B cell (primary cell): ENCODE measurements around the gene PADI4. TPM values are rescaled to one million over a fixed set of nuclear protein-coding genes. Genes with fewer than 3 reads are reported as not detected.

Experiments
- ATAC-seq: fragments of 200-7000 bp; cut with Tn5 transposase; one replicate; pipeline ENCODE4 v1.10.0; 2021; ENCODE audit warnings: low read depth, mild to moderate bottlenecking, moderate number of reproducible peaks, moderate library complexity
- CTCF ChIA-PET: fragments of 350-600 bp; sonication (Branson Sonifier 250); formaldehyde crosslinking; loops from one replicate; lab custom pipeline; 2021; ENCODE audit warnings: antibody characterized with exemption, inconsistent platforms; lab: Charles Lee
- POLR2A ChIA-PET: fragments of 350-600 bp; sonication (Branson Sonifier 250); formaldehyde crosslinking; loops from one replicate; lab custom pipeline; 2021; ENCODE audit warnings: antibody characterized with exemption; lab: Charles Lee
- DNase-seq: peaks from one replicate; pipeline ENCODE4 v3.0.0; 2013
- H2AFZ ChIP-seq: 2 replicates; pipeline ENCODE4 v1.6.1; 2012; ENCODE audit warnings: mild to moderate bottlenecking, low read depth, low read length; ENCODE audit not compliant: insufficient read depth, poor library complexity, severe bottlenecking
- H3K27ac ChIP-seq, 2 donors: 1 replicate in 1 of 2; 2 replicates in 1 of 2; pipeline ENCODE4 v1.5.1; 2012 to 2013; ENCODE audit warnings: low read length in 2 of 2, mild to moderate bottlenecking in 2 of 2, moderate library complexity in 1 of 2
- H3K27me3 ChIP-seq, 4 experiments: fragments of 200-600 bp in 1 of 4; sonication (generic) in 1 of 4; replicated peaks in 1 of 4; 1 replicate in 2 of 4; 2 replicates in 2 of 4; pipeline versions ENCODE4 v1.6.1 to v1.7.0; 2013 to 2016; ENCODE audit warnings: low read length in 3 of 4, mild to moderate bottlenecking in 2 of 4, mixed read lengths in 1 of 4, moderate library complexity in 1 of 4; ENCODE audit not compliant: insufficient read depth in 4 of 4, control insufficient read depth in 3 of 4; ENCODE audit errors: control extremely low read depth in 1 of 4
- H3K36me3 ChIP-seq, 2 experiments: replicated peaks in 1 of 2; 1 replicate in 1 of 2; 2 replicates in 1 of 2; pipeline versions ENCODE4 v1.6.1 to v1.7.1; 2013; ENCODE audit warnings: low read length in 1 of 2; ENCODE audit not compliant: insufficient read depth in 2 of 2, control insufficient read depth in 1 of 2; ENCODE audit errors: control extremely low read depth in 1 of 2, extremely low read depth in 1 of 2
- H3K4me1 ChIP-seq, 2 donors: fragments of 200-600 bp in 1 of 2; sonication (generic) in 1 of 2; 1 replicate in 1 of 2; 2 replicates in 1 of 2; pipeline versions ENCODE4 v1.5.1 to v1.6.1; 2013 to 2017; ENCODE audit warnings: low read length in 2 of 2; ENCODE audit not compliant: control insufficient read depth in 2 of 2, insufficient read depth in 2 of 2
- H3K4me2 ChIP-seq: replicated peaks from 2 replicates; pipeline ENCODE3; 2012; ENCODE audit warnings: mild to moderate bottlenecking, low read depth, low read length; ENCODE audit not compliant: poor library complexity, severe bottlenecking
- H3K4me3 ChIP-seq, 5 experiments: fragments of 200-600 bp in 1 of 5; sonication (generic) in 1 of 5; 1 replicate in 3 of 5; 2 replicates in 2 of 5; pipeline versions ENCODE4 v1.5.1 to v1.7.0; 2011 to 2016; ENCODE audit warnings: low read length in 4 of 5, mild to moderate bottlenecking in 4 of 5, low read depth in 2 of 5, control low read depth in 1 of 5, moderate library complexity in 1 of 5; ENCODE audit not compliant: insufficient read depth in 1 of 5; ENCODE audit errors: control extremely low read depth in 1 of 5, extremely low read depth in 1 of 5
- H3K79me2 ChIP-seq: fragments of 200-600 bp; sonication (generic); one replicate; pipeline ENCODE4 v1.6.0; 2016; ENCODE audit warnings: low read length; ENCODE audit not compliant: control insufficient read depth, insufficient read depth
- H3K9ac ChIP-seq: fragments of 200-600 bp; sonication (generic); 2 replicates; pipeline ENCODE4 v1.6.1; 2017; ENCODE audit warnings: mild to moderate bottlenecking, low read length, moderate library complexity
- H3K9me3 ChIP-seq, 3 donors: one replicate each; pipeline versions ENCODE4 v1.6.1 to v1.7.1; 2013; ENCODE audit warnings: low read length in 2 of 3; ENCODE audit not compliant: control insufficient read depth in 2 of 3, insufficient read depth in 1 of 3; ENCODE audit errors: control extremely low read depth in 1 of 3
- H4K20me1 ChIP-seq: 2 replicates; pipeline ENCODE4 v1.6.0; 2012; ENCODE audit warnings: mild to moderate bottlenecking, low read length; ENCODE audit not compliant: insufficient read depth, control insufficient read depth, poor library complexity, severe bottlenecking
- H3K27ac Mint-ChIP-seq: one replicate; pipeline ENCODE4 v1.8.0; 2021; ENCODE audit warnings: mixed read lengths
- H3K27me3 Mint-ChIP-seq: one replicate; pipeline ENCODE4 v1.8.0; 2021; ENCODE audit warnings: mixed read lengths
- H3K4me1 Mint-ChIP-seq: one replicate; pipeline ENCODE4 v1.8.0; 2021; ENCODE audit warnings: mixed read lengths
- H3K4me3 Mint-ChIP-seq: one replicate; pipeline ENCODE4 v1.8.0; 2021; ENCODE audit warnings: mixed read lengths
- H3K9me3 Mint-ChIP-seq: one replicate; pipeline ENCODE4 v1.8.0; 2022; ENCODE audit warnings: mixed read lengths; ENCODE audit not compliant: insufficient read depth
- CTCF ChIP-seq: fragments of 200-600 bp; IDR thresholded peaks from one replicate; pipeline ENCODE4 v1.8.0; 2022; ENCODE audit warnings: antibody characterized with exemption, mild to moderate bottlenecking
- EZH2 ChIP-seq: IDR thresholded peaks from 2 replicates; pipeline ENCODE4 v1.6.1; 2012; ENCODE audit warnings: borderline replicate concordance, low read depth, mild to moderate bottlenecking, moderate library complexity, low read length; ENCODE audit not compliant: insufficient read depth, poor library complexity, severe bottlenecking
- WGBS: methylation state at CpG from one replicate; pipeline ENCODE4 v1.1.5; 2013; ENCODE audit warnings: missing lambda C conversion rate; ENCODE audit not compliant: insufficient coverage; 5-methylcytosine and 5-hydroxymethylcytosine counted together
- intact Hi-C: fragments of 100-400 bp; cut with micrococcal nuclease; formaldehyde crosslinking; loops from one replicate; pipeline ENCODE4 v1.10.0; 2022
- polyA plus RNA-seq: library from polyadenylated mRNA; depleted of rRNA; stranded (reverse); fragments of >200 nt; gene quantifications from 2 replicates; pipeline ENCODE4 v1.2.3, GENCODE V29; 2012
- total RNA-seq, 2 donors: library from RNA; stranded (reverse); fragments of 120-200 nt in 1 of 2; gene quantifications; 1 replicate in 1 of 2; 2 replicates in 1 of 2; pipeline versions ENCODE4 v1.2.3 to v1.2.4, GENCODE V29; 2013 to 2022

The PADI4 gene
- total and polyA plus RNA-seq, 2 donors (not counting 1 experiment from before 2014, with no cell fraction given): 0.44 to 0.85 TPM

GRCh38 chr1:17286646-17287045, 21.4 kb upstream of the PADI4 start:
- ATAC-seq (no peak), DNase-seq (no peak)
- no peaks in the 10 kb centered on the region for H4K20me1 ChIP-seq
- H3K4me1 ChIP-seq: no peaks in the 10 kb centered on the region
- TF ChIP-seq CTCF (no peak), EZH2 (no peak)
- no peaks in the 10 kb centered on the region for H3K36me3 ChIP-seq
- 98% methylated on average over 4 of the region's 5 CpGs for WGBS
- no peaks in the 10 kb centered on the region for H3K9me3 ChIP-seq
- ChIA-PET CTCF (interaction anchor here (1.2 kb wide), 1 partner anchor 354 kb away, joined by 4 read pairs; no protein-coding TSS in a partner anchor), POLR2A (no interaction called here)
- intact Hi-C loops: no loop called here
- H3K9ac ChIP-seq: no peak overlapping the region
- peaks cover 0 to 19% (median 5%) of the 10 kb centered on the region in 4 experiments for H3K27me3 ChIP-seq
- no peak overlapping the region for H3K4me3 ChIP-seq
- H3K27ac Mint-ChIP-seq: no peak overlapping the region
- no peak overlapping the region for H3K4me3 Mint-ChIP-seq
- no peaks in the 10 kb centered on the region for H3K79me2 ChIP-seq
- H2AFZ ChIP-seq: no peak overlapping the region
- peaks cover 20% of the 10 kb centered on the region for H3K27me3 Mint-ChIP-seq
- peaks cover 4% of the 10 kb centered on the region for H3K4me1 Mint-ChIP-seq
- no peak overlapping the region for H3K4me2 ChIP-seq
- no peaks in the 10 kb centered on the region for H3K9me3 Mint-ChIP-seq
- H3K27ac ChIP-seq: no peak overlapping the region

GRCh38 chr1:17287130-17287776, 20.7 kb upstream of the PADI4 start:
- Mint-ChIP-seq H3K4me1 (no peaks in the 10 kb centered on the region), H3K27me3 (peaks cover 17% of the 10 kb centered on the region), H3K27ac (no peak overlapping the region), H3K9me3 (no peaks in the 10 kb centered on the region), H3K4me3 (no peak overlapping the region)
- Histone ChIP-seq H3K4me1 (no peaks in the 10 kb centered on the region), H3K27ac (no peak overlapping the region), H2AFZ (no peak overlapping the region), H4K20me1 (no peaks in the 10 kb centered on the region), H3K4me3 (no peak overlapping the region), H3K36me3 (no peaks in the 10 kb centered on the region), H3K79me2 (no peaks in the 10 kb centered on the region), H3K27me3 (peaks cover 0 to 19% (median 5%) of the 10 kb centered on the region in 4 experiments), H3K4me2 (no peak overlapping the region), H3K9me3 (no peaks in the 10 kb centered on the region), H3K9ac (no peak overlapping the region)
- ChIA-PET CTCF (interaction anchor here (1.2 kb wide), 1 partner anchor 354 kb away, joined by 4 read pairs; no protein-coding TSS in a partner anchor), POLR2A (no interaction called here)
- intact Hi-C loops: no loop called here
- WGBS: no CpG with 5 or more reads among the region's 5 CpGs
- ATAC-seq: no peak
- TF ChIP-seq CTCF: no peak
- DNase-seq: no peak
